HG03460 (cell line): ENCODE measurements around the gene TMEM182.

ENCODE experiments used
- ATAC-seq: cut with Tn5 transposase; IDR thresholded peaks from one replicate; pipeline ENCODE4 v1.9.1; 2021; ENCODE audit not compliant: unreplicated experiment

The TMEM182 gene

GRCh38 chr2:102850888-102851287 is 89.1 kb downstream of the TMEM182 start:
- no peak for ATAC-seq

- no peak for ATAC-seq
Measured at GRCh38 chr2:102852867-102853266, 91.0 kb downstream of the TMEM182 start.
